H1 (cell line): ENCODE measurements around the gene P2RX2. TPM values are rescaled to one million over a fixed set of nuclear protein-coding genes. Genes with fewer than 3 reads are reported as not detected.

Experiments
- CTCF ChIA-PET: fragments of 300-600 bp; sonication (Branson Sonifier 250); formaldehyde crosslinking; loops from one replicate; lab custom pipeline; 2021; ENCODE audit not compliant: partially characterized antibody; lab: Charles Lee
- POLR2A ChIA-PET: fragments of 300-600 bp; sonication (Branson Sonifier 250); formaldehyde crosslinking; loops from one replicate; lab custom pipeline; 2021; ENCODE audit warnings: inconsistent platforms; ENCODE audit not compliant: partially characterized antibody; lab: Charles Lee
- DNase-seq, 2 experiments: peaks; one replicate each; pipeline versions ENCODE4 v3.0.0 to v3.0.0-alpha.2; 2010 to 2022; ENCODE audit warnings: low spot score in 2 of 2, low read depth in 1 of 2, mixed read lengths in 1 of 2
- FAIRE-seq: peaks from 2 replicates; lab custom pipeline; 2011; peaks lifted over from hg19 to GRCh38; lab: Jason Lieb, UNC
- H2AFZ ChIP-seq: 2 replicates; pipeline ENCODE4 v1.8.1; 2012; ENCODE audit warnings: low read length, inconsistent platforms
- H2AK5ac ChIP-seq: 2 replicates; pipeline ENCODE4 v1.6.1; 2013; ENCODE audit warnings: low read depth, low read length
- H2BK120ac ChIP-seq: replicated peaks from 2 replicates; pipeline ENCODE3; 2013; ENCODE audit warnings: low read depth, low read length, inconsistent platforms
- H2BK12ac ChIP-seq: 2 replicates; pipeline ENCODE4 v1.6.1; 2013; ENCODE audit warnings: low read depth, low read length
- H2BK15ac ChIP-seq: 2 replicates; pipeline ENCODE4 v1.6.1; 2013; ENCODE audit warnings: low read length
- H2BK20ac ChIP-seq: 2 replicates; pipeline ENCODE4 v1.6.1; 2013; ENCODE audit warnings: low read length
- H2BK5ac ChIP-seq: 2 replicates; pipeline ENCODE4 v1.6.1; 2013; ENCODE audit warnings: low read depth, low read length
- H3K14ac ChIP-seq: 2 replicates; pipeline ENCODE4 v1.6.1; 2013; ENCODE audit warnings: inconsistent platforms; ENCODE audit not compliant: insufficient read length
- H3K18ac ChIP-seq: 2 replicates; pipeline ENCODE4 v1.6.1; 2013; ENCODE audit warnings: low read length; ENCODE audit errors: extremely low read depth
- H3K23ac ChIP-seq: 2 replicates; pipeline ENCODE4 v1.6.1; 2013; ENCODE audit warnings: inconsistent platforms; ENCODE audit not compliant: insufficient read length
- H3K23me2 ChIP-seq: 2 replicates; pipeline ENCODE4 v1.6.1; 2013; ENCODE audit warnings: low read depth, low read length
- H3K27ac ChIP-seq: 2 replicates; pipeline ENCODE4 v1.6.1; 2011; ENCODE audit warnings: low read depth, low read length, inconsistent platforms
- H3K27me3 ChIP-seq, 4 experiments: replicated peaks in 1 of 4; 1 replicate in 1 of 4; 2 replicates in 3 of 4; pipeline versions ENCODE4 v1.6.1 to v1.8.1; 2011 to 2013; ENCODE audit warnings: low read length in 3 of 4, mild to moderate bottlenecking in 3 of 4, inconsistent platforms in 2 of 4, mixed read lengths in 2 of 4, moderate library complexity in 1 of 4; ENCODE audit not compliant: control insufficient read depth in 3 of 4, insufficient read depth in 3 of 4; ENCODE audit errors: extremely low read depth in 1 of 4
- H3K36me3 ChIP-seq, 4 experiments: 2 replicates each; pipeline versions ENCODE4 v1.6.1 to v1.8.1; 2011 to 2013; ENCODE audit warnings: mild to moderate bottlenecking in 4 of 4, low read length in 3 of 4, moderate library complexity in 2 of 4, control low read depth in 1 of 4, inconsistent platforms in 1 of 4; ENCODE audit not compliant: insufficient read depth in 4 of 4, control insufficient read depth in 2 of 4
- H3K4ac ChIP-seq: replicated peaks from 2 replicates; pipeline ENCODE3; 2013; ENCODE audit warnings: low read length, low read depth, mixed read lengths, inconsistent platforms; ENCODE audit not compliant: insufficient read length
- H3K4me1 ChIP-seq, 4 experiments: replicated peaks in 1 of 4; 1 replicate in 1 of 4; 2 replicates in 3 of 4; pipeline versions ENCODE4 v1.6.1 to v1.8.1; 2011 to 2013; ENCODE audit warnings: low read length in 3 of 4, inconsistent platforms in 2 of 4, mixed read lengths in 1 of 4; ENCODE audit not compliant: insufficient read depth in 4 of 4, control insufficient read depth in 3 of 4
- H3K4me2 ChIP-seq, 2 experiments: 2 replicates each; pipeline versions ENCODE4 v1.6.1 to v1.8.1; 2011 to 2013; ENCODE audit warnings: low read depth in 2 of 2, low read length in 2 of 2, control low read depth in 1 of 2, inconsistent platforms in 1 of 2, mild to moderate bottlenecking in 1 of 2; ENCODE audit not compliant: insufficient read depth in 1 of 2
- H3K4me3 ChIP-seq, 4 experiments: fragments of 200-600, 300-600 bp in 1 of 4; sonication (generic), shearing (Covaris generic), sonication (Bioruptor Twin) in 1 of 4; 2 replicates each; pipeline versions ENCODE4 v1.5.1 to v1.8.1; 2011 to 2016; ENCODE audit warnings: low read length in 4 of 4, low read depth in 3 of 4, control low read depth in 2 of 4, inconsistent platforms in 2 of 4, mild to moderate bottlenecking in 2 of 4, mixed read lengths in 1 of 4, moderate library complexity in 1 of 4; ENCODE audit not compliant: insufficient read depth in 2 of 4; ENCODE audit errors: extremely low read depth in 1 of 4
- H3K56ac ChIP-seq: replicated peaks from 2 replicates; pipeline ENCODE3; 2013; ENCODE audit warnings: low read depth, mild to moderate bottlenecking, mixed read lengths, low read length, inconsistent platforms; ENCODE audit not compliant: insufficient read length
- H3K79me1 ChIP-seq: 2 replicates; pipeline ENCODE4 v1.6.1; 2013; ENCODE audit warnings: low read depth, low read length, control low read depth
- H3K79me2 ChIP-seq, 2 experiments: 2 replicates each; pipeline versions ENCODE4 v1.6.1 to v1.8.1; 2012 to 2013; ENCODE audit warnings: low read length in 2 of 2, mild to moderate bottlenecking in 2 of 2, inconsistent platforms in 1 of 2; ENCODE audit not compliant: insufficient read depth in 2 of 2, control insufficient read depth in 1 of 2
- H3K9ac ChIP-seq, 4 experiments: replicated peaks in 1 of 4; 1 replicate in 1 of 4; 2 replicates in 3 of 4; pipeline versions ENCODE4 v1.6.1 to v1.8.1; 2011 to 2013; ENCODE audit warnings: low read depth in 3 of 4, low read length in 3 of 4, control low read depth in 2 of 4, mild to moderate bottlenecking in 2 of 4, moderate library complexity in 2 of 4, inconsistent platforms in 1 of 4; ENCODE audit errors: extremely low read depth in 1 of 4
- H3K9me3 ChIP-seq, 2 experiments: 2 replicates each; pipeline versions ENCODE4 v1.6.1 to v1.8.1; 2012 to 2013; ENCODE audit warnings: mild to moderate bottlenecking in 2 of 2, moderate library complexity in 2 of 2, control low read depth in 1 of 2, inconsistent platforms in 1 of 2, low read depth in 1 of 2, low read length in 1 of 2, mixed read lengths in 1 of 2; ENCODE audit not compliant: insufficient read depth in 2 of 2
- H4K20me1 ChIP-seq, 2 experiments: replicated peaks in 1 of 2; 2 replicates each; pipeline versions ENCODE3 to v1.8.1; 2011 to 2013; ENCODE audit warnings: inconsistent platforms in 2 of 2, low read length in 2 of 2, mild to moderate bottlenecking in 1 of 2; ENCODE audit not compliant: insufficient read depth in 2 of 2, control insufficient read depth in 1 of 2
- H4K5ac ChIP-seq: 2 replicates; pipeline ENCODE4 v1.6.1; 2013; ENCODE audit warnings: low read length, low read depth, mixed read lengths, inconsistent platforms; ENCODE audit not compliant: insufficient read length
- H4K8ac ChIP-seq: 2 replicates; pipeline ENCODE4 v1.8.0; 2013; ENCODE audit warnings: mild to moderate bottlenecking, moderate library complexity, low read length, inconsistent platforms; ENCODE audit not compliant: insufficient read depth; ENCODE audit errors: extremely low read depth
- H4K91ac ChIP-seq: replicated peaks from 2 replicates; pipeline ENCODE3; 2013; ENCODE audit warnings: low read length, mixed read lengths, inconsistent platforms; ENCODE audit not compliant: insufficient read length
- SIX5 ChIP-seq: IDR thresholded peaks from 2 replicates; pipeline ENCODE4 v1.6.1; 2011; ENCODE audit warnings: mild to moderate bottlenecking, low read depth, low read length
- WGBS, 2 experiments: shearing (Covaris generic) in 1 of 2; methylation state at CpG; one replicate each; pipeline versions ENCODE4 v1.1.6 to v1.1.7; 2013 to 2015; ENCODE audit warnings: low lambda C conversion rate in 2 of 2, mixed read lengths in 2 of 2, inconsistent platforms in 1 of 2, low coverage in 1 of 2, missing lambda C conversion rate in 1 of 2; ENCODE audit not compliant: insufficient replicate concordance in 2 of 2, insufficient coverage in 1 of 2, insufficient read length in 1 of 2; ENCODE audit errors: extremely low coverage in 1 of 2, missing lambda C conversion rate in 1 of 2; 5-methylcytosine and 5-hydroxymethylcytosine counted together
- polyA plus RNA-seq, 7 experiments: library from polyadenylated mRNA; depleted of rRNA in 3 of 7; stranded (reverse) in 5 of 7; unstranded in 2 of 7; fragments of >200 nt in 5 of 7; fragments of 200-250 nt in 2 of 7; gene quantifications; 1 replicate in 5 of 7; 2 replicates in 1 of 7; 4 replicates in 1 of 7; pipeline versions ENCODE4 v1.2.1 to v1.2.3, GENCODE V29; 2011 to 2013; ENCODE audit warnings: missing spikeins in 2 of 7, mixed read lengths in 2 of 7
- total RNA-seq: library from RNA; stranded (reverse); fragmentation: NEBNext Ultra II Directional; extraction: Animal tissue kit (Norgen Biotek cat#: 25700); gene quantifications from 2 replicates; pipeline ENCODE4 v1.2.1, GENCODE V29; 2021

The P2RX2 gene
- total and polyA plus RNA-seq, 2 of the 8 experiments (the other 6 are each of a cell fraction or from before 2014, with no cell fraction given): 0.84 to 2.2 TPM

GRCh38 chr12:132608231-132609171 is 10.1 kb upstream of the P2RX2 start:
- FAIRE-seq: no peak
- H3K14ac ChIP-seq: no peak overlapping the region
- no peak overlapping the region for H2BK20ac ChIP-seq
- no peaks in the 10 kb centered on the region for H3K36me3 ChIP-seq
- H3K18ac ChIP-seq: no peak overlapping the region
- H3K23me2 ChIP-seq: no peaks in the 10 kb centered on the region
- no peaks in the 10 kb centered on the region; a peak in 1 of 7 replicates for H3K4me1 ChIP-seq
- H3K56ac ChIP-seq: no peak overlapping the region
- DNase-seq: no peak
- peaks cover 12 to 81% (median 63%) of the 10 kb centered on the region in 4 experiments for H3K27me3 ChIP-seq
- no peak for TF ChIP-seq SIX5
- H3K4me2 ChIP-seq: no peak overlapping the region
- no peak overlapping the region for H4K5ac ChIP-seq
- no peak overlapping the region for H2AK5ac ChIP-seq
- no peak overlapping the region for H3K9ac ChIP-seq
- H3K79me2 ChIP-seq: no peaks in the 10 kb centered on the region
- no peaks in the 10 kb centered on the region for H3K79me1 ChIP-seq
- no peak overlapping the region for H2BK12ac ChIP-seq
- no peak overlapping the region for H3K23ac ChIP-seq
- H2BK120ac ChIP-seq: no peak overlapping the region
- H3K4ac ChIP-seq: no peak overlapping the region
- H3K9me3 ChIP-seq: peaks cover 9 to 15% of the 10 kb centered on the region in 2 experiments; a peak in 3 of 4 replicates
- H4K8ac ChIP-seq: no peak overlapping the region
- H4K20me1 ChIP-seq: peaks cover 0 to 5% of the 10 kb centered on the region in 2 experiments
- H4K91ac ChIP-seq: no peak overlapping the region
- WGBS, 2 experiments: 78% methylated on average over 25 of the region's 25 CpGs; no CpG with 5 or more reads in 1 of the 2 experiments
- no peak overlapping the region for H2AFZ ChIP-seq
- H3K27ac ChIP-seq: no peak overlapping the region
- no peak overlapping the region for H3K4me3 ChIP-seq
- no peak overlapping the region for H2BK15ac ChIP-seq
- H2BK5ac ChIP-seq: no peak overlapping the region
- ChIA-PET CTCF (interaction anchor here (0.9 to 4.2 kb wide), 7 partner anchors 8 to 194 kb away, joined by 3 to 43 read pairs (median 6); no protein-coding TSS in a partner anchor), POLR2A (interaction anchor here (1.0 to 3.4 kb wide), 5 partner anchors 8 to 180 kb away, joined by 3 to 15 read pairs (median 6); no protein-coding TSS in a partner anchor)
